GM12878 (cell line): ENCODE results near the gene UFD1. TPM values are rescaled to one million over a fixed set of nuclear protein-coding genes. Genes with fewer than 3 reads are reported as not detected.

Experiments used
- CBFB ChIP-seq: IDR thresholded peaks from 2 replicates; pipeline ENCODE4 v1.6.1; 2016; ENCODE audit warnings: antibody characterized with exemption, low read depth
- CBX5 ChIP-seq: sonication (generic); IDR thresholded peaks from 2 replicates; pipeline ENCODE4 v1.6.1; 2016; ENCODE audit warnings: low read depth, moderate library complexity, mild to moderate bottlenecking, inconsistent platforms
- CTCF ChIP-seq, 3 experiments: IDR thresholded peaks in 2 of 3; conservative IDR thresholded peaks in 1 of 3; 2 replicates each; pipeline ENCODE4 v1.5.1; 2011; ENCODE audit warnings: low read depth in 3 of 3, low read length in 3 of 3, mild to moderate bottlenecking in 3 of 3, control low read depth in 2 of 3, moderate library complexity in 2 of 3, inconsistent platforms in 1 of 3, mixed read lengths in 1 of 3; ENCODE audit not compliant: control insufficient read depth in 2 of 3, insufficient read depth in 1 of 3; ENCODE audit errors: extremely low read depth in 1 of 3
- ETV6 ChIP-seq, 2 experiments: fragments of 450-650 bp in 1 of 2; IDR thresholded peaks in 1 of 2; conservative IDR thresholded peaks in 1 of 2; 2 replicates each; pipeline ENCODE4 v1.6.1; 2014; ENCODE audit warnings: antibody characterized with exemption in 1 of 2, borderline replicate concordance in 1 of 2, low read depth in 1 of 2, mild to moderate bottlenecking in 1 of 2, moderate library complexity in 1 of 2
- IRF4 ChIP-seq: IDR thresholded peaks from 2 replicates; pipeline ENCODE4 v1.6.1; 2011; ENCODE audit warnings: low read depth, low read length
- MEF2A ChIP-seq: IDR thresholded peaks from 2 replicates; pipeline ENCODE4 v1.6.1; 2011; ENCODE audit warnings: low read depth, mild to moderate bottlenecking, low read length, moderate library complexity; ENCODE audit not compliant: insufficient read depth
- NFIC ChIP-seq: IDR thresholded peaks from 2 replicates; pipeline ENCODE4 v1.6.1; 2012; ENCODE audit warnings: low read depth, mild to moderate bottlenecking, inconsistent platforms, low read length, moderate library complexity
- NFYA ChIP-seq: IDR thresholded peaks from 2 replicates; pipeline ENCODE4 v1.6.1; 2011; ENCODE audit warnings: low read depth, mild to moderate bottlenecking, low read length, improper control_type of control experiment, borderline replicate concordance
- NKRF ChIP-seq: fragments of 450-650 bp; conservative IDR thresholded peaks from 2 replicates; pipeline ENCODE4 v1.6.1; 2017; ENCODE audit warnings: mild to moderate bottlenecking, moderate library complexity
- NRF1 ChIP-seq: conservative IDR thresholded peaks from 2 replicates; pipeline ENCODE4 v1.6.1; 2011; ENCODE audit warnings: mild to moderate bottlenecking, low read depth, low read length, improper control_type of control experiment
- PAX8 ChIP-seq: fragments of 450-650 bp; IDR thresholded peaks from 2 replicates; pipeline ENCODE4 v1.6.1; 2017; ENCODE audit warnings: mild to moderate bottlenecking, moderate library complexity
- PML ChIP-seq: IDR thresholded peaks from 2 replicates; pipeline ENCODE4 v1.6.1; 2012; ENCODE audit warnings: low read length, inconsistent platforms
- POLR2A ChIP-seq: IDR thresholded peaks from 2 replicates; pipeline ENCODE4 v1.6.1; 2011; ENCODE audit warnings: low read depth, mild to moderate bottlenecking, low read length
- POLR2AphosphoS2 ChIP-seq: IDR thresholded peaks from 2 replicates; pipeline ENCODE4 v1.6.1; 2011; ENCODE audit warnings: low read depth, mild to moderate bottlenecking, low read length, improper control_type of control experiment, moderate library complexity
- RCOR1 ChIP-seq: conservative IDR thresholded peaks from 2 replicates; pipeline ENCODE4 v1.6.1; 2012; ENCODE audit warnings: low read depth, low read length, improper control_type of control experiment
- SMARCA5 ChIP-seq: fragments of 450-650 bp; IDR thresholded peaks from 2 replicates; pipeline ENCODE4 v1.6.1; 2017; ENCODE audit warnings: mild to moderate bottlenecking
- STAT1 ChIP-seq: fragments of 450-650 bp; conservative IDR thresholded peaks from 2 replicates; pipeline ENCODE4 v1.6.1; 2014; ENCODE audit warnings: antibody characterized with exemption, mild to moderate bottlenecking
- ZBTB33 ChIP-seq: fragments of 450-650 bp; IDR thresholded peaks from 2 replicates; pipeline ENCODE4 v1.6.1; 2017; ENCODE audit warnings: mild to moderate bottlenecking
- ZBTB40 ChIP-seq: fragments of 450-650 bp; IDR thresholded peaks from 2 replicates; pipeline ENCODE4 v1.6.1; 2016; ENCODE audit warnings: mild to moderate bottlenecking, moderate library complexity, borderline replicate concordance
- polyA plus RNA-seq, 11 experiments: library from polyadenylated mRNA; depleted of rRNA in 4 of 11; unstranded in 6 of 11; stranded (reverse) in 5 of 11; fragments of >200 nt; fragmentation: Nextera tagmentation in 4 of 11; fragmentation: Illumina TruSeq in 1 of 11; extraction: Ambion mirVana in 4 of 11; extraction: Trizol in 1 of 11; gene quantifications; 1 replicate in 1 of 11; 2 replicates in 10 of 11; pipeline versions ENCODE4 v1.2.1 to v1.2.3, GENCODE V29; 2011 to 2016; ENCODE audit warnings: inconsistent platforms in 2 of 11, missing spikeins in 2 of 11, low read depth in 1 of 11
- total RNA-seq, 4 experiments: library from RNA; depleted of rRNA in 3 of 4; stranded (reverse); fragments of >200 nt in 3 of 4; fragmentation: Illumina TruSeq in 1 of 4; extraction: Trizol in 1 of 4; gene quantifications; 2 replicates each; pipeline versions ENCODE4 v1.2.1 to v1.2.3, GENCODE V29; 2013 to 2021
- TF ChIP-seq, protein P1 (sequence below): IDR thresholded peaks from 2 replicates; pipeline ENCODE4 v1.6.1; 2012; ENCODE audit warnings: low read depth, low read length, improper control_type of control experiment

Gene UFD1
- total and polyA plus RNA-seq, 10 of the 15 experiments (the other 5 are each of a cell fraction or from before 2014, with no cell fraction given): 67.2 to 143 (median 117) TPM

GRCh38 chr22:19478901-19479354 lies at the start of gene UFD1 (continued):
- TF ChIP-seq CBX5: no peak
- no peak for TF ChIP-seq POLR2AphosphoS2
- TF ChIP-seq PAX8: no peak
- TF ChIP-seq NKRF: peak; percentile 48; the same call in 1 of the 2 replicates
- TF ChIP-seq NFYA: no peak
- no peak for TF ChIP-seq ZBTB33
- no peak for TF ChIP-seq NRF1
- TF ChIP-seq, protein P1, sequence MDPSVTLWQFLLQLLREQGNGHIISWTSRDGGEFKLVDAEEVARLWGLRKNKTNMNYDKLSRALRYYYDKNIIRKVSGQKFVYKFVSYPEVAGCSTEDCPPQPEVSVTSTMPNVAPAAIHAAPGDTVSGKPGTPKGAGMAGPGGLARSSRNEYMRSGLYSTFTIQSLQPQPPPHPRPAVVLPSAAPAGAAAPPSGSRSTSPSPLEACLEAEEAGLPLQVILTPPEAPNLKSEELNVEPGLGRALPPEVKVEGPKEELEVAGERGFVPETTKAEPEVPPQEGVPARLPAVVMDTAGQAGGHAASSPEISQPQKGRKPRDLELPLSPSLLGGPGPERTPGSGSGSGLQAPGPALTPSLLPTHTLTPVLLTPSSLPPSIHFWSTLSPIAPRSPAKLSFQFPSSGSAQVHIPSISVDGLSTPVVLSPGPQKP: peak; percentile 98
- no peak for TF ChIP-seq MEF2A
- TF ChIP-seq RCOR1: no peak
- TF ChIP-seq ETV6 (conservative IDR thresholded peaks at IDR 0.05 in 1 of 2, IDR thresholded peaks at IDR 0.05 in 1 of 2; ENCODE audit: borderline replicate concordance in 1 of 2, low read depth in 1 of 2): no peak
- TF ChIP-seq POLR2A: peak; percentile 81
- TF ChIP-seq SMARCA5: no peak
- peak; percentile 95 for TF ChIP-seq ZBTB40
- TF ChIP-seq NFIC: no peak
- no peak for TF ChIP-seq IRF4
- TF ChIP-seq STAT1: no peak; the same call in 1 of the 2 replicates
- no peak for TF ChIP-seq PML
- peak; percentile 75; the same call in 1 of the 2 replicates for TF ChIP-seq CBFB
- no peak for TF ChIP-seq CTCF (IDR thresholded peaks at IDR 0.05 in 2 of 3, conservative IDR thresholded peaks at IDR 0.05 in 1 of 3; ENCODE audit: control insufficient read depth in 2 of 3, extremely low read depth in 1 of 3, insufficient read depth in 1 of 3, low read depth in 3 of 3, low read length in 3 of 3)
